GM23338 (cell line): Measurements from ENCODE around the gene POPDC3. TPM values are rescaled to one million over a fixed set of nuclear protein-coding genes. Genes with fewer than 3 reads are reported as not detected.

ENCODE experiments used
- ATAC-seq: fragments of 200-7000 bp; cut with Tn5 transposase; 3 replicates; pipeline ENCODE4 v1.9.1; 2020
- DNase-seq: peaks from one replicate; pipeline ENCODE4 v3.0.0-alpha.2; 2015; ENCODE audit warnings: low spot score
- H2AFZ ChIP-seq: fragments of 200-600 bp; sonication (generic); 2 replicates; pipeline ENCODE4 v1.8.0; 2016; ENCODE audit warnings: antibody characterized with exemption, mild to moderate bottlenecking, moderate library complexity
- H3F3A ChIP-seq: fragments of 200-600 bp; sonication (generic); replicated peaks from 2 replicates; pipeline ENCODE4 v1.8.0; 2017; ENCODE audit warnings: antibody characterized with exemption, mixed run types, low read depth
- H3K27ac ChIP-seq: fragments of 200-600 bp; sonication (generic); 2 replicates; pipeline ENCODE4 v1.6.1; 2016; ENCODE audit warnings: low read depth
- H3K27me3 ChIP-seq: fragments of 200-600 bp; sonication (generic); 2 replicates; pipeline ENCODE4 v1.8.0; 2016; ENCODE audit warnings: mild to moderate bottlenecking, mixed run types, moderate library complexity; ENCODE audit not compliant: insufficient read depth
- H3K36me3 ChIP-seq: fragments of 200-600 bp; sonication (generic); 2 replicates; pipeline ENCODE4 v1.8.0; 2016; ENCODE audit warnings: mild to moderate bottlenecking; ENCODE audit not compliant: insufficient read depth
- H3K4me1 ChIP-seq: fragments of 200-600 bp; sonication (generic); 2 replicates; pipeline ENCODE4 v1.8.0; 2016; ENCODE audit warnings: mild to moderate bottlenecking, moderate library complexity; ENCODE audit not compliant: insufficient read depth
- H3K4me2 ChIP-seq: fragments of 200-600 bp; sonication (generic); 2 replicates; pipeline ENCODE4 v1.7.1; 2017; ENCODE audit warnings: mixed run types
- H3K4me3 ChIP-seq: fragments of 200-600 bp; sonication (generic); 2 replicates; pipeline ENCODE4 v1.6.1; 2016; ENCODE audit warnings: mixed run types
- H3K79me2 ChIP-seq: fragments of 200-600 bp; sonication (generic); replicated peaks from 2 replicates; pipeline ENCODE4 v1.8.0; 2017; ENCODE audit warnings: mild to moderate bottlenecking; ENCODE audit not compliant: insufficient read depth
- H3K9me2 ChIP-seq: fragments of 200-600 bp; sonication (generic); 2 replicates; pipeline ENCODE4 v1.8.0; 2017; ENCODE audit not compliant: insufficient read depth
- H4K20me1 ChIP-seq: fragments of 200-600 bp; sonication (generic); replicated peaks from 2 replicates; pipeline ENCODE4 v1.8.0; 2017; ENCODE audit warnings: mild to moderate bottlenecking; ENCODE audit not compliant: insufficient read depth
- H3K27ac Mint-ChIP-seq: 2 replicates; pipeline ENCODE4 v1.8.0; 2020; ENCODE audit warnings: inconsistent platforms, mild to moderate bottlenecking, moderate library complexity, mixed read lengths
- H3K27me3 Mint-ChIP-seq: 3 replicates; pipeline ENCODE4 v1.8.0; 2022; ENCODE audit warnings: low read depth, mild to moderate bottlenecking, moderate library complexity, mixed read lengths, inconsistent platforms; ENCODE audit not compliant: insufficient read depth, poor library complexity
- H3K36me3 Mint-ChIP-seq: 3 replicates; pipeline ENCODE4 v1.8.0; 2021; ENCODE audit warnings: low read depth, mild to moderate bottlenecking, inconsistent platforms, moderate library complexity, mixed read lengths
- H3K4me1 Mint-ChIP-seq: 3 replicates; pipeline ENCODE4 v1.8.0; 2020; ENCODE audit warnings: mild to moderate bottlenecking, inconsistent platforms, mixed read lengths
- H3K4me3 Mint-ChIP-seq: 3 replicates; pipeline ENCODE4 v1.8.0; 2021; ENCODE audit warnings: moderate library complexity, mild to moderate bottlenecking, inconsistent platforms, mixed read lengths
- H3K9me3 Mint-ChIP-seq: 3 replicates; pipeline ENCODE4 v1.8.0; 2020; ENCODE audit warnings: moderate library complexity, mild to moderate bottlenecking, inconsistent platforms, mixed read lengths
- CREB1 ChIP-seq: fragments of 250-450 bp; sonication (Bioruptor Pico); IDR thresholded peaks from 2 replicates; pipeline ENCODE4 v1.5.0; 2020; ENCODE audit warnings: low read depth, mild to moderate bottlenecking, moderate library complexity
- CTCF ChIP-seq, 2 experiments: fragments of 200-600 bp in 1 of 2; sonication (generic) in 1 of 2; conservative IDR thresholded peaks; 2 replicates each; pipeline versions ENCODE4 v1.5.1 to v1.6.1; 2016 to 2017; ENCODE audit warnings: antibody characterized with exemption in 2 of 2, low read depth in 2 of 2, mild to moderate bottlenecking in 2 of 2, moderate library complexity in 1 of 2
- EZH2 ChIP-seq: fragments of 200-600 bp; sonication (generic); IDR thresholded peaks from one replicate; pipeline ENCODE4 v1.8.0; 2017; ENCODE audit warnings: antibody characterized with exemption, mild to moderate bottlenecking, low read depth; ENCODE audit not compliant: unreplicated experiment
- JUNB ChIP-seq: IDR thresholded peaks from one replicate; pipeline ENCODE4 v1.6.1; 2016; ENCODE audit warnings: antibody characterized with exemption; ENCODE audit not compliant: unreplicated experiment
- NANOG ChIP-seq: IDR thresholded peaks from 2 replicates; pipeline ENCODE4 v1.6.1; 2016; ENCODE audit warnings: antibody characterized with exemption, borderline replicate concordance
- POLR2AphosphoS5 ChIP-seq: IDR thresholded peaks from 2 replicates; pipeline ENCODE4 v1.6.1; 2016; ENCODE audit warnings: antibody characterized with exemption, low read depth
- STAT1 ChIP-seq: IDR thresholded peaks from one replicate; pipeline ENCODE4 v1.6.1; 2016; ENCODE audit warnings: antibody characterized with exemption; ENCODE audit not compliant: unreplicated experiment
- ZNF331 ChIP-seq: fragments of 250-450 bp; sonication (Bioruptor Pico); IDR thresholded peaks from 2 replicates; pipeline ENCODE4 v1.5.0; 2020; ENCODE audit warnings: low read depth, mild to moderate bottlenecking, moderate library complexity
- ZNF462 ChIP-seq: fragments of 250-450 bp; sonication (Bioruptor Pico); IDR thresholded peaks from 2 replicates; pipeline ENCODE4 v1.5.0; 2020; ENCODE audit warnings: mild to moderate bottlenecking, moderate library complexity
- polyA plus RNA-seq: library from polyadenylated mRNA; unstranded; fragments of >200 nt; fragmentation: Nextera tagmentation; extraction: Ambion mirVana; gene quantifications from 2 replicates; pipeline ENCODE4 v1.2.1, GENCODE V29; 2016
- total RNA-seq: library from RNA; depleted of rRNA; stranded (reverse); fragments of >200 nt; shearing (Covaris generic); gene quantifications from 2 replicates; pipeline ENCODE4 v1.2.3, GENCODE V29; 2014

Gene POPDC3
- total and polyA plus RNA-seq, 2 experiments from 2014 or later: 5.1 to 5.7 TPM

GRCh38 chr6:105192707-105193465, 13.1 kb upstream of the POPDC3 start (continued):
- no peak for TF ChIP-seq CREB1
- TF ChIP-seq STAT1: no peak
- no peak for TF ChIP-seq JUNB
- no peak for TF ChIP-seq POLR2AphosphoS5
- TF ChIP-seq ZNF462 (CRISPR knock-in tag): no peak
- no peak for TF ChIP-seq ZNF331 (CRISPR knock-in tag)

- Histone ChIP-seq H3F3A (no peaks in the 10 kb centered on the region), H3K27me3 (no peaks in the 10 kb centered on the region), H3K4me3 (no peak overlapping the region), H3K79me2 (no peaks in the 10 kb centered on the region), H3K36me3 (no peaks in the 10 kb centered on the region), H3K9me2 (no peaks in the 10 kb centered on the region), H3K27ac (no peak overlapping the region), H3K4me2 (no peak overlapping the region), H4K20me1 (no peaks in the 10 kb centered on the region), H2AFZ (no peak overlapping the region), H3K4me1 (peaks cover 6% of the 10 kb centered on the region; the same call in 1 of the 2 replicates)
- no peak overlapping the region for H3K27ac Mint-ChIP-seq
- no peaks in the 10 kb centered on the region for H3K27me3 Mint-ChIP-seq
- ATAC-seq: no peak
- H3K36me3 Mint-ChIP-seq: peaks cover 3% of the 10 kb centered on the region; the same call in 1 of the 3 replicates
- no peaks in the 10 kb centered on the region for H3K9me3 Mint-ChIP-seq
- DNase-seq: no peak
- no peak overlapping the region for H3K4me3 Mint-ChIP-seq
- peaks cover 6% of the 10 kb centered on the region for H3K4me1 Mint-ChIP-seq
- TF ChIP-seq NANOG: no peak
- TF ChIP-seq CREB1: no peak
- TF ChIP-seq STAT1: no peak
- no peak for TF ChIP-seq CTCF (conservative IDR thresholded peaks at IDR 0.05; ENCODE audit: low read depth in 2 of 2)
- no peak for TF ChIP-seq ZNF331 (CRISPR knock-in tag)
- no peak for TF ChIP-seq EZH2
Observed at GRCh38 chr6:105191351-105191750, 11.5 kb upstream of the POPDC3 start.
